Ramos (cell line): ENCODE results near the gene CMC1.
"Not testable (repeated sequence)": the region's sequence is repeated elsewhere in the genome, so short reads cannot be mapped to it uniquely, and the experiment has no call there.

Source experiments
- in situ Hi-C: fragments of 300-500 bp; cut with MboI; formaldehyde crosslinking; loops from one replicate; pipeline ENCODE4 v1.14.3; 2022; ENCODE audit warnings: low sequenced_read_pairs; ENCODE audit not compliant: unreplicated experiment

CMC1 gene

GRCh38 chr3:28243424-28244106, 2.1 kb downstream of the CMC1 start:
- in situ Hi-C loops = no loop called here

GRCh38 chr3:28244491-28244890, 3.1 kb downstream of the CMC1 start:
- in situ Hi-C loops = no loop called here

- in situ Hi-C loops = no loop called here
These were observed 5.9 kb downstream of the CMC1 start for GRCh38 chr3:28247286-28247685.

GRCh38 chr3:28250999-28251398, 9.6 kb downstream of the CMC1 start:
- in situ Hi-C loops = no loop called here

GRCh38 chr3:28252001-28252431, 10.6 kb downstream of the CMC1 start:
- in situ Hi-C loops = no loop called here

DNA sequence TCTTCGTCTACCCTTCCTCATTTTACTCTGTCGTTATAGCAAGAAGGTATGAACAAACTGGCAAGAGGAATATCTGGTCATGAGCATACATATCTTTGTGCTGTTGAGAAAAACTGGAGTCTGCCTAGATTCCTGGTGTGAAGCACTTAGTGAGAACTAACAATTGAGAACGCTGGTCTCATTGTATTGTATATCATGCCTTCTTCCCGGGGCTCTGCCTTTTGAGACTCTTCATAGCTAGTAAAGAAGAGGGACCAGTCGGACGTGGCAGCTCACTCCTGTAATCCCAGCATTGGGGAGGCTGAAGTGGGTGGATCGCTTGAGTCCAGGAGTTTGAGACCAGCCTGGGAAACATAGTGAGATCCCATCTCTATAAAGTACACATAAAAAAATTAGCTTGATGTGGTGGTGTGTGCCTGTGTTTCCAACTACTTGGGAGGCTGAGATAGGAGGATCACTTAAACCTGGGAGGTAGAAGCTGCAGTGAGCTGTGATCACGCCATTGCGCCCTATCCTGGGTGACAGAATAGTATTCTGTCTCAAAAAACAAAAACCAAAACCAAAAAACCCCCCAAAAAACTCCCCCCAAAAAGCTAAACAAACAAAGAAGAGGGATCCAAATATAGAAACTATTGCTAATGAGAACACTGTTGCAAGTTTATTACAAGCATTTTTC, 11.8 kb downstream of the CMC1 start:
- in situ Hi-C loops = no loop called here

DNA sequence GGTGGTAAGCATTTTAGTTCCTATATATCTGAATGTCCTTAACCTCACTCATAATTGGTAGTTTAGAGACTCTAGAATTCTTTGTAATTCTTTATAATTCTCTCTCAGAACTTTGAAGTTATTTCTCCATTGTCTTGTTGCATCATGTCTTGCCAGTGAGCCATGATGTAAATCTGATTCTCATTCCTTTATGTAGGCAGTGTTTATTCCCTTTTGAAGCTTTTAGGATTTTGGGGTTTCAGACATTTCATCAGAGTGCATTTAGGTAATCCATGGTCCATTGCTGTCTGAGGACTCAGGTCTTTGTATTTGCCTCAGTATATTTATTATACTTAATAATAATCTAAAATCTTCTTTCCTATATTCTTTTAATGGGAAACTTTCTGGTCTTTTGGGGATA, 20.6 kb downstream of the CMC1 start:
- in situ Hi-C loops = no loop called here

DNA sequence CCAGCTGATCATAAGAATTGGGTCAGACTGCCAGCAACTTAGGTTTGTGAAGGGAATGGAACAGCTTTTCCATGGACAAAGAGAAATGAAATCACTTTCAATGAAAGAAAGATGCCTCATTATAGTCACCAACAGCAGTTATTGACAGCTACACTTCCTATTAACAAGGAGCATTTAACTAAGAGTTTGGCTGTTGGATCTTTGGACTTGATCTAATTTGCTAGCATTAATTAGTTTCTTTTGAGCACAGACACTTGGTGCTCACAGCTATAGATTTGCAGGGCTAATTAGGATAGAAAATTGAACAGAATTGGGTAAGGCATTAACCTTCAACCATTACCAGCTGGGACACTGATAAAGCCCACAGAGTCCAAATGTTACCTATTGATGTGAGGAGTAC, 24.2 kb downstream of the CMC1 start:
- in situ Hi-C loops = no loop called here

GRCh38 chr3:28267984-28268849, 26.8 kb downstream of the CMC1 start:
- in situ Hi-C loops = no loop called here

GRCh38 chr3:28268989-28269388, 27.6 kb downstream of the CMC1 start:
- in situ Hi-C loops = no loop called here

DNA sequence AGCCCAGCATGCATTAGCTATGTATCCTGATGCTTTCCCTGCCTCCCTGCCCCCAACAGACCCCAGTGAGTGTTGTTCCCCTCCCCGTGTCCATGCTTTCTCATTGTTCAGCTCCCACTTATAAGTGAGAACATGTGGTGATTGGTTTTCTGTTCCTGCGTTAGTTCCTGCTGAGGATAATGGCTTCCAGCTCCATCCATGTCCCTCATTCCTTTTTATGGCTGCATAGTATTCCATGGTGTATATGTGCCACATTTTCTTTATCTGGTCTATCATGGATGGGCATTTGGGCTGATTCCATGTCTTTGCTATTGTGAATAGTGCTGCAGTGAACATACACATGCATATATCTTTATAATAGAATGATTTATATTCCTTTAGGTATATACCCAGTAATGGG, 28.5 kb downstream of the CMC1 start:
- in situ Hi-C loops = not testable (repeated sequence)

DNA sequence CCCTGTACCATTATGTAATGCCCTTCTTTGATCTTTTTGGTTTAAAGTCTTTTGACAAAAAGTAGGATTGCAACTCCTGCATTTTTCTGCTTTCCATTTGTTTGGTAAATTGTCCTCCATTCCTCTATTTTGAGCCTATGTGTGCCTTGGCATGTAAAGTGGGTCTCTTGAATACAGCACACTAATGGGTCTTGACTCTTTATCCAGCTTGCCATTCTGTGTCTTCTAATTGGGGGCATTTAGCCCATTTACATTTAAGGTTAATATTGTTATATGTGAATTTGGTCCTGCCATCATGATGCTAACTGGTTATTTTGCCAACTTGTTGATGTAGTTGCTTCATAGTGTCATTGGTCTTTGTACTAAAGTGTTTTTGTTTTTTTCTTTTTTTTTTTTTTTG, 32.4 kb downstream of the CMC1 start:
- in situ Hi-C loops = no loop called here

GRCh38 chr3:28278918-28279317, 37.5 kb downstream of the CMC1 start:
- in situ Hi-C loops = no loop called here

DNA sequence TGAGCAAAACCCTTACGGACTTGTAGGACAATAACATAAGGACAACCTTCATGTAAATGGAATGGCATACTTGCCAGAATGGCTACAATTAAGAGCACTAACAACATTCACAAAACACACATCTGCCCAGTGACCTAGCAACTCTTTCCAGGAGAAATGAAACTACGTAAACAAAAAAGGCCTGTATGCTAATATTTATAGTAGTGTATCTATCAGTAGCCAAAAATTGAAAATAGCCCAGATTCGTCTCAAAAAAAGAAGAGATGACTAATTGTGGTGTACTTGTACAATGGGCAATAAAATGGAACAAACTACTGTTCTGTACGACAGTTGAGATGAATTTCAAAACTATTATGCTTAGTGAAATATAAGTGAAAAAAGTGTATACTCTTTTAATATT, 38.4 kb downstream of the CMC1 start:
- in situ Hi-C loops = no loop called here

DNA sequence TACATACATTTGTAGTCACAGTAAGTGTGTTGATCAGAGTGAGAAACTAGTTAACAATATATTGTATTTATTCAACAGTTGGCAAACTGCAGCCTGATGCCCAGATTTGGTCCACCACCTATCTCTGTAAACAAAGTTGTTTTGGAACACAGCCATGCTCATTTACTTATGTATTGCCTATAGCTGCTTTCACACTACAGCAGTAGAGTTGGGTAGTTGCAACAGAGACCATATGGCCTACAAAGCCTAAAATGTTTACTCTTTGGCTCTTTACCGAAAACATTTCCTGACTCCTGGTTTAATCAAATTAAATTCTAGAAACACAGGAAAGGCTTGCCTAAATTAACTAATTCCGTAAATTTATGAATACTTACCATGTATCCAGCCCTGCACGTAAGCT, 39.4 kb downstream of the CMC1 start:
- in situ Hi-C loops = no loop called here

DNA sequence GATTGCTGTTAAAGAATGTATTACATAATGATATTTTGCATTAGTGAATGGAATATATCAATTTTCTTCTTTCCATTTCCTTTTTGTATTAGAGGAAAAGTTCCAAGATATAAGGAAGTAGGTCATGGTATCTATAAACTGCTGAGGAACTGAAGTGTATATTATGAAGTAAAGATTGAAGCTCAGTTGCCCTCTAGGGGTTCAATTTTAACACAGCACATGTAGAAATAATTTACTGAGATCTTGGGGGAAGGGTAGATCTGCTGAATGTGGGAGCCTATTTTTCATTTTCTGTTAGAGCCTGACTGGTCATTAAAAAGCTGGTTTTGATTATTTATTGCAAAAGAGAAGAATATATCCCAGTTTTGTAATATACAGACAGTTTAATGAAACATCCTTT, 45.2 kb downstream of the CMC1 start:
- in situ Hi-C loops = no loop called here

GRCh38 chr3:28287046-28287445, 45.6 kb downstream of the CMC1 start:
- in situ Hi-C loops = no loop called here

DNA sequence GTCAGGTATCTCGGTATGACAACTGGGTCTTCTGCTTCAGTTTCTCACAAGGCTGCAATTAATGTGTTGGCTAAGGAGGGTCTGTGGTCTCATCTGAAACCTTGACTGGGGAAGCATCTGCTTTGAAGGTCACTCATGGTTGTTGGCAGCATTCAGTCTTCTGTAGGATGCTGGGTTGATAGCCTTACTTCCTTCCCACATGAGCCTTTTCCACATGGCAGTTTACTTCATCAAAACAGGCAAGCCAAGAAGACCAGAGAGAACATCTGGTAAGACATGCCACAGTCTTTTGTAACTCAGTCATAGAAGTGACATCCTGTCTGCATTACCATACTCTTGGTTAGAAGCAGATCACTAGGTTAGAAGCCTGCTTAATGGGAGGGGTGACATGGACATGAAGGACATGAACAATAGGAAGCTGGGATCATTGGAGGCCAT, 49.5 kb downstream of the CMC1 start:
- in situ Hi-C loops = no loop called here

GRCh38 chr3:28291577-28291976, 50.2 kb downstream of the CMC1 start:
- in situ Hi-C loops = no loop called here

DNA sequence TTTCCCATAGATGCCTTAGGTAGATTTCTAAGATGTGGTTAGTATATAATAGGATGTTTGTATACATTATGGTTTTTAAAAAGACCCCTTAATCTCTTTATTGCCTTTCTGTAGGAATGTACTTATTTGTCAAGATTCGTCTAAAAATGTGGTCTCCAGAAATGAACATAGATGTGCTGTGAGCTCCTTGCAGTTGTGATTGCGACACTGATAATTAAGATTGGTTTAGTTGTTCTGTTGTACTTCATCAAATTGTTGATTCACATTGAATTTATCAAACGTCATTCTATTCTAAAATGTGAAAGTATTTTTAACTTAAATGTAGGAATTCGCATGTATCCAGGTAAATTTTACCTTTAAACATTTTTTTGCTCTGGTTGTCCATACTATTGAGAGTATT, 51.2 kb downstream of the CMC1 start:
- in situ Hi-C loops = no loop called here
